ENCODE data around the gene MTM1.

Gene MTM1

DNA sequence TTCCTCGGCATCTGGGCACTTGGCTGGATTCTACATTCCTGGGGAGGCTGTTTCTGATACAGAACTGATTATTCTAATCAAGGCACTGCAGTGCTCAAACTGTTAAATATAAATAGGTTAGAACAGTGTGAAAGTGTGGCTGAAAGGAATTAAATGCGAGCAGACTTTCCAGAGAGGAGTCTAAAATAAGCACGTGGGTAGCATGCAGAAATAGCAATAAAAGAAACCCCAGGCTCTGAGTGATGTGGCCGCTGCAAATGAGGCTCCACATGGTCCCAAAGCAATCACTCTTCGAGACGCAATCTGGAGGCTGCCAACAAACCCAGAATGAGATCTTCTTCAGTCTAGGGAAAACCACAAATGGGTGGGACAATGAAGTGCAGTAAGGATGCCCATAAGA is 30.6 kb upstream of the MTM1 start:
- Histone ChIP-seq H2AFZ (ENCODE audit: low read length, unreplicated experiment) (no peak overlapping the region), H3K27ac (ENCODE audit: low read depth, low read length) (no peak overlapping the region), H3K36me3 (ENCODE audit: insufficient read depth, low read length) (no peaks in the 10 kb centered on the region), H3K27me3 (ENCODE audit: insufficient read depth, low read length) (no peaks in the 10 kb centered on the region), H3K4me3 (ENCODE audit: low read depth, low read length) (no peak overlapping the region), H3K4me1 (ENCODE audit: control insufficient read depth, insufficient read depth, low read length, unreplicated experiment) (no peaks in the 10 kb centered on the region), H3K79me2 (ENCODE audit: control insufficient read depth, insufficient read depth, low read length, unreplicated experiment) (no peaks in the 10 kb centered on the region)

DNA sequence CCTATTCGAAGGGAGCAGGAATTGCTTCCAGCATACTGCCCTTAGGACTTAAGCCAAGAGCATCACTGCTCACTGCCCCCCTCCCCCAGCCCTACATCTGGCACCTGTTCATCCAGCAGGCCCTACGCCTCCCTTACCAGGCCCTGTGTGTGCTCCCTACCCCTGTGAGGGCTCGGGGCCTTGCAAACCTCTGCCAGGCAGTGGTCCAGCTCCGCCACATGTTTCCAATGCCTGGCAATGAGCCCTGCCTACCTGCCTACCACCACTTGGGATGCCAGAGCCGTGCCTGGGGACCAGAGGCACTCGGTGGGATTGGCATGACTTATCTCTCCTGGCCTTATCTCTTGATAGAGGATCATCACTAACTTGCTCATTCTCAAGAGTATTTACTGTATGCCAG is 27.5 kb upstream of the MTM1 start:
- Histone ChIP-seq H3K4me1 (ENCODE audit: control insufficient read depth, insufficient read depth, low read length, unreplicated experiment) (no peaks in the 10 kb centered on the region), H2AFZ (ENCODE audit: low read length, unreplicated experiment) (no peak overlapping the region), H3K27ac (ENCODE audit: low read depth, low read length) (no peak overlapping the region), H3K4me3 (ENCODE audit: low read depth, low read length) (no peak overlapping the region), H3K27me3 (ENCODE audit: insufficient read depth, low read length) (no peaks in the 10 kb centered on the region), H3K79me2 (ENCODE audit: control insufficient read depth, insufficient read depth, low read length, unreplicated experiment) (no peaks in the 10 kb centered on the region), H3K36me3 (ENCODE audit: insufficient read depth, low read length) (no peaks in the 10 kb centered on the region)

DNA sequence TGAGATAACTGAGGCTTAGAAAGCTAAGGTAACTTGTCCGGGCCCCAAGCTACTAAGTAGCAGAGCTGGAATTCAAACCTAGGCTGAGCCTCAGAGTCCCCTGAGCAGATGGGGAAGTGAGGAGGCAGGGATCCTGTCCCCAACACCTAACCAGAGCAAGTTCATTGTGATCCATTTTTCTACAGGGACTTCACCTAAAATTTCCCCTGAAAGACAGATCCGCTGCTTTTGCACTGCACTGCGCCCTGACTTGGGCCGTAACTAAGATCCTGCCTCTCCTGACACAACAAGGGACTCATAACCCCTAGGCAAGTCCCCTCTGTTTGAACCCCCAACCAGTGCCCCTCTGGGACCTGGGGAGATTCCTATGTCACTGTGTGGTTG is 25.6 kb upstream of the MTM1 start:
- H3K36me3 ChIP-seq (ENCODE audit: insufficient read depth, low read length), result no peaks in the 10 kb centered on the region
- peaks cover 6% of the 10 kb centered on the region for H3K4me1 ChIP-seq (ENCODE audit: control insufficient read depth, insufficient read depth, low read length, unreplicated experiment)
- H3K79me2 ChIP-seq (ENCODE audit: control insufficient read depth, insufficient read depth, low read length, unreplicated experiment), result no peaks in the 10 kb centered on the region
- no peaks in the 10 kb centered on the region for H3K27me3 ChIP-seq (ENCODE audit: insufficient read depth, low read length)
- H2AFZ ChIP-seq (ENCODE audit: low read length, unreplicated experiment), result no peak overlapping the region
- H3K4me3 ChIP-seq (ENCODE audit: low read depth, low read length), result no peak overlapping the region
- H3K27ac ChIP-seq (ENCODE audit: low read depth, low read length), result no peak overlapping the region

DNA sequence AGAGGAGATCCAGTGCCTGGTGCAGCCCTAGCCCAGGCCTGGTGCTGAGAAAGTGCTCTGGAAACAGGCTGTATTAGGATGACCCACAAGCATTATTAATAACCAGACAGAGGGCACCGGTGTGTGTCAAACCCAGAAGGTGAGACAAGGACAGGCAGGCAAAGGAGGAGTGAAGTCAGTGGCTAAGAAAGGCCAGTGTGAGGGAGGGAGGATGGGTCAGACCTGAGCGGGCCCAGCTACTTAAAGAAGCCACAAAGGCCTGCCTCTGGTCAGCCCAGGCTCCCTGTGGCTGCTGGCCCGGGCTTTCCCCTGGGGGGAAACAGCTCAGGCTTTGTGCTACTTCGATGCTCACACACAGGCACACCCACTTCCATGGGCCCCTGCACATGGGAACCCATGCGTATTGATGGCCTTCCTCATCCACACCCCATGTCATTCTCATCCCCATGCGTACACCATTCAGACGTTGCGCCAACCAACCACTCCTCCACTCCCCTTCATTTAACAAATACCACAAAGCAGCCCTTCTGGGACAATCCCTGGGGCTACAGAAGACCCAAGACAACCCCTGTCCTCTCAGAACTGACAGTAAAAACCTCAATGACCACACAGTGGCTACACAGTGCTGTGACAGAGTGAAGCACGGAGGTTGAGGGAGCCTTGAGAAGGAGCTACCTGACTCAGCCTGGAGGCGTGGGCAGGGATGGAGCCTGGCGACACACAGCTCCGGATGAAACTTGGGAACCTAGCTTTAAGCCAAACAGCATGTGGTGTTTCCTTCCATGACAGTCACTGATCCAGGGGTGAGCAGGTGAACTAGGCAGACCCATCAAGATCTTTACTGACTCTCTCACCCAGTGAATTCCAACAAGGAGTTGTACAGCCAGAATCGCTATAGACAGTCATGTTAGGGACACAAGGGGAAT is 24.9 kb upstream of the MTM1 start:
- no peaks in the 10 kb centered on the region for H3K27me3 ChIP-seq (ENCODE audit: insufficient read depth, low read length)
- H3K79me2 ChIP-seq (ENCODE audit: control insufficient read depth, insufficient read depth, low read length, unreplicated experiment), result no peaks in the 10 kb centered on the region
- no peaks in the 10 kb centered on the region for H3K36me3 ChIP-seq (ENCODE audit: insufficient read depth, low read length)
- peaks cover 13% of the 10 kb centered on the region for H3K4me1 ChIP-seq (ENCODE audit: control insufficient read depth, insufficient read depth, low read length, unreplicated experiment)
- H3K4me3 ChIP-seq (ENCODE audit: low read depth, low read length), result no peak overlapping the region
- H3K27ac ChIP-seq (ENCODE audit: low read depth, low read length), result no peak overlapping the region
- H2AFZ ChIP-seq (ENCODE audit: low read length, unreplicated experiment), result no peak overlapping the region

DNA sequence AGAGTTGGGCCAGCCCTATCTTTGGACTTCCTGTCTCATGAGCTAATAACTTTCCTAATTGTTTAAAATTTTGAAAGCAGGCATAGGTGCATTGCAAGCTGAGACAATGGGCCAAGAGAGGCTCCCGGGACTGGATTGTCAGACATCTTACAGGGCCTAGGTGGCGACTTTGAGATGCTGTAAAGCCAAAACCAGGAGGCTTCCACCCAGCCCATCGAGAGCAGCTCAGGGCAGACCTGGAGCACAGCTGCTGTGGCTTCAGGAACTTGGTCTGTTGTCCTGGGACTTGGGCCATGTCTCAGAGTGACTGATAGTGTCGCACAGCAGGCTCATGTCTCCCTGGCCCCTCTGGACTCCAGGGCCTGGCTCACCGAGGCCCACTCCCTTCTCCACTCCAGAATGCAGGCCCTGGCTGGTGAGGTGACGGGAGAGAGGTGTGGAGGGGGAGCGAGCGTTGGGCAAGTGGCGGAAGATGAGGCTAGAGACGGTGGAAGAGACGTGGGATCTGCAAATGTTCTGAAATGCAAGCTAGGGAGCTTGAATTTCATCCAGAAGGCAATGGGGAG is 24.1 kb upstream of the MTM1 start:
- Histone ChIP-seq H3K4me3 (ENCODE audit: low read depth, low read length) (no peak overlapping the region), H2AFZ (ENCODE audit: low read length, unreplicated experiment) (no peak overlapping the region), H3K4me1 (ENCODE audit: control insufficient read depth, insufficient read depth, low read length, unreplicated experiment) (peaks cover 14% of the 10 kb centered on the region), H3K27ac (ENCODE audit: low read depth, low read length) (no peak overlapping the region), H3K79me2 (ENCODE audit: control insufficient read depth, insufficient read depth, low read length, unreplicated experiment) (no peaks in the 10 kb centered on the region), H3K36me3 (ENCODE audit: insufficient read depth, low read length) (no peaks in the 10 kb centered on the region), H3K27me3 (ENCODE audit: insufficient read depth, low read length) (no peaks in the 10 kb centered on the region)

DNA sequence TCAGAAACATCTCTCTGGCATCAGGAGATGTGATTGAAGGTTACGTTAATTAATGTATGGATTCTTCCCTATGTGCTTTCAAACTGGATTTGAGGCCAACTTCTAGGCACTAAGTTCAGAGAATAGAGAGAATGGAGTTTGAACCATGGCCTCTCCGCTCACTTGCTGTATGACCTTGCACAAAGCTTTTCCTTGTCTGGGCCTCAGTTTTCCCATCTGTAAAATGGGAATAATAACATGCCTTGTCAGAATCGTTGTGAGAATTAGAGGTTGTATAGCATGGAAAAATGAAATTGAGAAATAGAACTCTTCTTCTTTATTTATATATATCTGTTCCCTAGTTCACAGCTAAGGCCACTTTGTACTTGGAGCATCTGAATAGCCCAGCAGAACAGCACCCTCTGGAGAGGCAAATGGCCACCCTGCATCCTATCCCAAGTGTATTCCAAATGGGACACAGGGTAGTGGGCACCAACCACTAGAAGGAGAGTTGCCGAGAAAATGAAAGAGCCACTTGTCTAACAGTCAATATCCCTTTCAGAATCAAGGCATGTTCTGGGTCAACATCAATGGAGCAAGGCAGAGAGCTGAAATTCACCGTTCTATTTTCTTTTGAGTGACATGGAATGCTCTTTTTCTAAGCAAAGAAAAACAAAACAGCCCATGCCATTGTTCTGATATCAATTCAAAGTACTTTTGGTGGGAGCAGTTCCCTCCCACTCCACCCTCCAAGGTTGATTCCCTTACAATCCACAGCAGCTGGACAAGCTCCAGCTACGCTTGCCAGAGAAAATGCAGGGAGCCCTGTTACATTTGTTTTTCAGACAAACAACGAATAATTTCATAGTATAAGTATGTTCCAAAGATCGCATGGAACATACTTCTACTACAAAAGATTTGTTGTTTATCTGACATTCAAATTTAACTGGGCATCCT is 23.3 kb upstream of the MTM1 start:
- no peaks in the 10 kb centered on the region for H3K27me3 ChIP-seq (ENCODE audit: insufficient read depth, low read length)
- no peaks in the 10 kb centered on the region for H3K36me3 ChIP-seq (ENCODE audit: insufficient read depth, low read length)
- H3K4me3 ChIP-seq (ENCODE audit: low read depth, low read length), result no peak overlapping the region
- H3K4me1 ChIP-seq (ENCODE audit: control insufficient read depth, insufficient read depth, low read length, unreplicated experiment), result peaks cover 14% of the 10 kb centered on the region
- no peak overlapping the region for H3K27ac ChIP-seq (ENCODE audit: low read depth, low read length)
- H3K79me2 ChIP-seq (ENCODE audit: control insufficient read depth, insufficient read depth, low read length, unreplicated experiment), result no peaks in the 10 kb centered on the region
- no peak overlapping the region for H2AFZ ChIP-seq (ENCODE audit: low read length, unreplicated experiment)

DNA sequence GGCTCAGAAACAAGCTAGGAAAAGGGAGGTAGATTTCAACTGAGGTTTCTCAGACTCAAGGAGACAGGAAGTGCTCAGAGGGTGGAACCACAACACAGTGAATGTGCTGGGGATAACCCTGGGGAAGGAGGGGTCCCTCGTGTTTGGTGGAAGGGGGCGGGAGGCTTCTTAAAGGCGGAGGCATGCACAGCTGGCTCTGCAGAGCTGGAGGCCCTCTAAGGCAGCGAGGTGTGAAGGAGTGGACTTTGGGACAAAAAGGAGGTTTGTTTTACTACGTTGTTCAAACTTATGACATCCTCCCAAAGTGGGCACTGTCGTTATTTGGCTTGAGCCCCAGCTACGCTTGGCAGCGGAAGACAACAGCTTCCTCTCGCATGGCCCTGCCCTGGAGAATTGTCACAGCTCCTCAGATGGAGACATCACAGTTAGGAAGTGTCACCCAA is 21.7 kb upstream of the MTM1 start:
- H3K4me3 ChIP-seq (ENCODE audit: low read depth, low read length), result no peak overlapping the region
- H3K79me2 ChIP-seq (ENCODE audit: control insufficient read depth, insufficient read depth, low read length, unreplicated experiment), result no peaks in the 10 kb centered on the region
- peaks cover 14% of the 10 kb centered on the region for H3K4me1 ChIP-seq (ENCODE audit: control insufficient read depth, insufficient read depth, low read length, unreplicated experiment)
- peak overlapping the region; percentile 50 for H2AFZ ChIP-seq (ENCODE audit: low read length, unreplicated experiment)
- H3K27ac ChIP-seq (ENCODE audit: low read depth, low read length), result no peak overlapping the region
- no peaks in the 10 kb centered on the region for H3K27me3 ChIP-seq (ENCODE audit: insufficient read depth, low read length)
- no peaks in the 10 kb centered on the region for H3K36me3 ChIP-seq (ENCODE audit: insufficient read depth, low read length)

DNA sequence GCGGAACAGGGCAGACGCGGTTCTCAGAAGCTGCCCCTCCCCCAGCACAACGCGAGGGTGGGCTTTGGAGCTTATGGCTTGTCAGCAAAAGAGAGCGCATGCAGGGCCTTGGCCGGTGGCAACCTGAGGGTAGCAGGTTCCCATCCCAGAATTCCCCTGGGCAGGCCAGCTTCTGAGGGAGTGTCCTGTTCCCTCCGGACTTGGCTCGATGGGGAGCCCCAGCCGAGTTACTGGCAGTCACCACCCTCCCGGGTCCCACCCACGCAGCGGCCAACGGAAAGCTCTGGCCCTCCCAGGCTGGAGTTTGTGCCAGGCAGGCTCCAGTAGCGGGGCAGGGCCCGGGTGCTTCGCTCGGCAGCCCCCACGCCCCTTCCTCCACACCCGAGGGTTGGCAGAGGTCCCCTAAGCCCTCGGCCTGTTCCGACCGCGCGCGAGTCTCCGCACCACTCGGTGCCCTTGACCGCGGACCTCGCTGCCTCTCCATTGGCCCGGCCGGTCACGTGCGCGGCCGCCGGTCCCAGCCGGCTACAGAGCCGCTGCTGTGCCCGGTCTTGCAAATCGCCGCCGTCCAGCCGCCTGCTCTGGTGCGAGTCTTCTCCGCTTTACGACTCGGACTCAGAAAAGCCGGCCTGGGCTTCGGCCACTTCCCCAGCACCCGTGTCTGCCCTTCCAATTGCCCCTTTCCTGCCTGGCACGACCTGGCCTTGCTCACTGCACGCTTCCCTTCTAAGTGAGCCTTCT is 20.9 kb upstream of the MTM1 start:
- H3K27ac ChIP-seq (ENCODE audit: low read depth, low read length), result no peak overlapping the region
- peak overlapping the region; percentile 50 for H2AFZ ChIP-seq (ENCODE audit: low read length, unreplicated experiment)
- peaks cover 14% of the 10 kb centered on the region for H3K4me1 ChIP-seq (ENCODE audit: control insufficient read depth, insufficient read depth, low read length, unreplicated experiment)

DNA sequence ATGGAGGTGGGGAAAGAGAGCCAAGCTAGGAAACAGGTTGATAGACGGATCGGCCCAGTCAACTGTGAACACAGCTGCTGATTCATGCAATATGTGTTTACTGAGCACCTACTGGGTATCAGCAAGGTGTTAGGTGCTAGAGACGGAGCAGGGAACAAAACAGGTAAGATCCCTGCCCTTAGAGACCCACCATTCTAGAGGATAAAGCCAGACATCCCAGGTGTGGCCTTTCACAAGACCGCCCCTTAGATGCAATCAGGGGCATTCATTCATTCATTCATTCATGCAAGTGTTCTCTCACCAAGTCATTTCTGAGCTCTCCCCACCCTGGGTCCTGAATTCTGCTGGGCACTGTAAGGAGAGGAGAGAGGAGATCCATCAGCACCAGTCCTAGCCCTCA is 20.2 kb upstream of the MTM1 start:
- Histone ChIP-seq H3K27me3 (ENCODE audit: insufficient read depth, low read length) (no peaks in the 10 kb centered on the region), H2AFZ (ENCODE audit: low read length, unreplicated experiment) (peak overlapping the region; percentile 50), H3K27ac (ENCODE audit: low read depth, low read length) (no peak overlapping the region), H3K4me1 (ENCODE audit: control insufficient read depth, insufficient read depth, low read length, unreplicated experiment) (peaks cover 14% of the 10 kb centered on the region), H3K36me3 (ENCODE audit: insufficient read depth, low read length) (no peaks in the 10 kb centered on the region), H3K79me2 (ENCODE audit: control insufficient read depth, insufficient read depth, low read length, unreplicated experiment) (no peaks in the 10 kb centered on the region), H3K4me3 (ENCODE audit: low read depth, low read length) (no peak overlapping the region)

More for the DNA sequence above, 20.9 kb upstream of the MTM1 start:
- peak overlapping the region; percentile 63 for H3K4me3 ChIP-seq (ENCODE audit: low read depth, low read length)
- no peaks in the 10 kb centered on the region for H3K27me3 ChIP-seq (ENCODE audit: insufficient read depth, low read length)
- H3K79me2 ChIP-seq (ENCODE audit: control insufficient read depth, insufficient read depth, low read length, unreplicated experiment), result no peaks in the 10 kb centered on the region
- H3K36me3 ChIP-seq (ENCODE audit: insufficient read depth, low read length), result no peaks in the 10 kb centered on the region

DNA sequence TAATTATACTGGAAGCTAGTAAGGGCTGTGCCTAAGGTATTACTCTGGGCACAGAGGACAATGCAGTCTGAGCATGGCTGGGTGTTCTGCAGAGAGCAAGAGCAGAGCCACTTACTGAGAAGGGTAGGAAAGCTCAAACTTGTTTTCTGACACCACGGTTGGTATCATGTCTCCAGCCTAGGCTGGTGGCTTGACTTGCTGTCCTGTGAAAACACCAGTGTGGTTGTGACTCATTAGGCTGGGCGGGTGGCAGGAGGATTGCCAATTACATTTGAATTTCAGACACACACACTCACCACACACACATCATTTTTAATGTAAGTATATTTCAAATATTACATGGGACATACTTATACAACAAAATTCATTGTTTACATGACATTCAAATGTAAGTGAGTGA is 19.7 kb upstream of the MTM1 start:
- Histone ChIP-seq H3K27ac (ENCODE audit: low read depth, low read length) (no peak overlapping the region), H3K4me3 (ENCODE audit: low read depth, low read length) (no peak overlapping the region), H3K27me3 (ENCODE audit: insufficient read depth, low read length) (no peaks in the 10 kb centered on the region), H3K4me1 (ENCODE audit: control insufficient read depth, insufficient read depth, low read length, unreplicated experiment) (peaks cover 14% of the 10 kb centered on the region), H3K79me2 (ENCODE audit: control insufficient read depth, insufficient read depth, low read length, unreplicated experiment) (no peaks in the 10 kb centered on the region), H2AFZ (ENCODE audit: low read length, unreplicated experiment) (no peak overlapping the region), H3K36me3 (ENCODE audit: insufficient read depth, low read length) (no peaks in the 10 kb centered on the region)

All from ACC112 (cell line).